Stomach (tissue), 4 donors: ENCODE data around the gene FAM81A.

ENCODE experiments used
- CTCF ChIP-seq, 7 experiments: fragments of 450-650 bp in 4 of 7; fragments of 200-600 bp in 3 of 7; sonication (generic) in 3 of 7; IDR thresholded peaks; one replicate each; pipeline ENCODE4 v1.5.1; 2016 to 2019; ENCODE audit warnings: antibody characterized with exemption in 7 of 7, control low read depth in 2 of 7, mild to moderate bottlenecking in 1 of 7
- EP300 ChIP-seq: sonication (generic); formaldehyde crosslinking; IDR thresholded peaks from one replicate; pipeline ENCODE4 v1.6.1; 2017; ENCODE audit warnings: antibody characterized with exemption
- POLR2A ChIP-seq, 4 donors: fragments of 450-650 bp; IDR thresholded peaks; one replicate each; pipeline ENCODE4 v1.6.1; 2016; ENCODE audit warnings: antibody characterized with exemption in 4 of 4, control low read depth in 2 of 4, mild to moderate bottlenecking in 1 of 4, moderate library complexity in 1 of 4
- POLR2AphosphoS5 ChIP-seq, 3 donors: sonication (generic); formaldehyde crosslinking; IDR thresholded peaks; one replicate each; pipeline ENCODE4 v1.6.1; 2016; ENCODE audit warnings: antibody characterized with exemption in 3 of 3

GRCh38 chr15:59521443-59521842, 83.5 kb downstream of the FAM81A start:
- no peak for TF ChIP-seq CTCF (IDR thresholded peaks at IDR 0.05)
- TF ChIP-seq POLR2AphosphoS5 (IDR thresholded peaks at IDR 0.05), result no peak
- TF ChIP-seq EP300, result no peak
- no peak for TF ChIP-seq POLR2A (IDR thresholded peaks at IDR 0.05)
